Measurements from ENCODE around the gene TBC1D8B. TPM values are rescaled to one million over a fixed set of nuclear protein-coding genes. Genes with fewer than 3 reads are reported as not detected.

TBC1D8B gene
- total RNA-seq, 1 experiment from 2014 or later = 1.0 TPM

- H3K4me2 ChIP-seq (ENCODE audit: low read length) = no peak overlapping the region
- no peak for TF ChIP-seq EZH2 (IDR thresholded peaks at IDR 0.05; ENCODE audit: low read length, unreplicated experiment)
- no peak for TF ChIP-seq EZH2phosphoT487 (IDR thresholded peaks at IDR 0.05; ENCODE audit: borderline replicate concordance, low read length)
- TF ChIP-seq CTCF (conservative IDR thresholded peaks at IDR 0.05; ENCODE audit: low read depth, low read length) = no peak
- no peaks in the 10 kb centered on the region for H3K79me2 ChIP-seq (ENCODE audit: low read length)
- CTCF ChIA-PET = interaction anchor here (1.0 kb wide), 1 partner anchor 58 kb away, joined by 3 read pairs; no protein-coding TSS in a partner anchor
- no peak overlapping the region for H3K4me3 ChIP-seq (ENCODE audit: low read length)
- no peaks in the 10 kb centered on the region for H3K27me3 ChIP-seq (ENCODE audit: low read length)
- ATAC-seq (no peak), DNase-seq (no peak)
- intact Hi-C loops (cut with micrococcal nuclease) = no loop called here
- H4K20me1 ChIP-seq (ENCODE audit: low read length) = no peaks in the 10 kb centered on the region
- no peak overlapping the region for H2AFZ ChIP-seq (ENCODE audit: low read length)
- H3K36me3 ChIP-seq (ENCODE audit: low read depth, low read length) = no peaks in the 10 kb centered on the region
- POLR2A ChIA-PET (ENCODE audit: unreplicated experiment) = no interaction called here
- H3K27ac ChIP-seq (ENCODE audit: low read length) = no peak overlapping the region
- H3K9ac ChIP-seq (ENCODE audit: low read length) = no peak overlapping the region
- H3F3A ChIP-seq (ENCODE audit: low read length, unreplicated experiment) = no peaks in the 10 kb centered on the region
- peaks cover 24% of the 10 kb centered on the region for H3K4me1 ChIP-seq (ENCODE audit: insufficient read depth, low read length)
- H3K9me3 ChIP-seq (ENCODE audit: low read length) = no peaks in the 10 kb centered on the region
- no peaks in the 10 kb centered on the region for H3K9me2 ChIP-seq (replicated peaks; ENCODE audit: low read length)
- BruUV-seq (replicated peaks) = no TSS peak
These were observed 99.3 kb downstream of the TBC1D8B start for GRCh38 chrX:106901781-106902219.

- TF ChIP-seq CTCF (conservative IDR thresholded peaks at IDR 0.05; ENCODE audit: low read depth, low read length) (no peak), EZH2phosphoT487 (IDR thresholded peaks at IDR 0.05; ENCODE audit: borderline replicate concordance, low read length) (no peak), EZH2 (IDR thresholded peaks at IDR 0.05; ENCODE audit: low read length, unreplicated experiment) (no peak)
- intact Hi-C loops (cut with micrococcal nuclease) = no loop called here
- Histone ChIP-seq H3K27me3 (ENCODE audit: low read length) (no peaks in the 10 kb centered on the region), H2AFZ (ENCODE audit: low read length) (no peak overlapping the region), H3K9me2 (replicated peaks; ENCODE audit: low read length) (no peaks in the 10 kb centered on the region), H3K9me3 (ENCODE audit: low read length) (no peaks in the 10 kb centered on the region), H3K4me3 (ENCODE audit: low read length) (no peak overlapping the region), H3K4me1 (ENCODE audit: insufficient read depth, low read length) (peaks cover 16% of the 10 kb centered on the region), H3K27ac (ENCODE audit: low read length) (no peak overlapping the region), H3K4me2 (ENCODE audit: low read length) (no peak overlapping the region), H3F3A (ENCODE audit: low read length, unreplicated experiment) (no peaks in the 10 kb centered on the region), H4K20me1 (ENCODE audit: low read length) (no peaks in the 10 kb centered on the region), H3K79me2 (ENCODE audit: low read length) (no peaks in the 10 kb centered on the region), H3K9ac (ENCODE audit: low read length) (no peak overlapping the region), H3K36me3 (ENCODE audit: low read depth, low read length) (no peaks in the 10 kb centered on the region)
- POLR2A ChIA-PET (ENCODE audit: unreplicated experiment) = no interaction called here
- CTCF ChIA-PET = no interaction called here
- no peak for ATAC-seq
- no peak for DNase-seq
- BruUV-seq (replicated peaks) = no TSS peak
These were observed 100.2 kb downstream of the TBC1D8B start for GRCh38 chrX:106902684-106903083.

GRCh38 chrX:106903291-106903824, 100.9 kb downstream of the TBC1D8B start, which contains the start of gene RIPPLY1:
Gene RIPPLY1, minus strand, starts transcription at chrX:106903341. Its CDS starts 54 bp downstream, at chrX:106903287.
- Histone ChIP-seq H4K20me1 (ENCODE audit: low read length) (no peaks in the 10 kb centered on the region), H3K79me2 (ENCODE audit: low read length) (no peaks in the 10 kb centered on the region), H3K27ac (ENCODE audit: low read length) (no peak within 1 kb of the TSS), H3K4me3 (ENCODE audit: low read length) (no peak within 1 kb of the TSS), H3F3A (ENCODE audit: low read length, unreplicated experiment) (no peaks in the 10 kb centered on the region), H3K9ac (ENCODE audit: low read length) (no peak within 1 kb of the TSS), H2AFZ (ENCODE audit: low read length) (no peak within 1 kb of the TSS), H3K4me2 (ENCODE audit: low read length) (no peak within 1 kb of the TSS), H3K9me3 (ENCODE audit: low read length) (no peaks in the 10 kb centered on the region), H3K27me3 (ENCODE audit: low read length) (no peaks in the 10 kb centered on the region), H3K4me1 (ENCODE audit: insufficient read depth, low read length) (peaks cover 12% of the 10 kb centered on the region; the same call in 1 of the 2 replicates), H3K36me3 (ENCODE audit: low read depth, low read length) (no peaks in the 10 kb centered on the region), H3K9me2 (replicated peaks; ENCODE audit: low read length) (no peaks in the 10 kb centered on the region)
- BruUV-seq (replicated peaks) = no TSS peak
- DNase-seq (no peak), ATAC-seq (no peak)
- TF ChIP-seq EZH2 (IDR thresholded peaks at IDR 0.05; ENCODE audit: low read length, unreplicated experiment) (no peak), CTCF (conservative IDR thresholded peaks at IDR 0.05; ENCODE audit: low read depth, low read length) (no peak), EZH2phosphoT487 (IDR thresholded peaks at IDR 0.05; ENCODE audit: borderline replicate concordance, low read length) (no peak)
- intact Hi-C loops (cut with micrococcal nuclease) = no loop called here
- ChIA-PET CTCF (no interaction called here), POLR2A (ENCODE audit: unreplicated experiment) (no interaction called here)

Data from PC-3 (cell line).